K562 treated with DMSO at 1 percent for 4 hours (cell line): ENCODE measurements around the gene CACNA1F. TPM values are rescaled to one million over a fixed set of nuclear protein-coding genes. Genes with fewer than 3 reads are reported as not detected.

ENCODE experiments used
- total RNA-seq: library from RNA; unstranded; fragments of 300-600 nt; gene quantifications from 2 replicates; pipeline ENCODE4 v1.2.3, GENCODE V29; 2022; ENCODE audit not compliant: insufficient read depth

Gene CACNA1F
- 0.33 TPM in 1 of 2 replicates, not detected in the other for total RNA-seq

GRCh38 chrX:49233176-49233575 is at the start of gene CACNA1F:
TSS of gene CACNA1F (minus strand) at chrX:49233340. CDS start at chrX:49233309, 31 bp downstream.

GRCh38 chrX:49269767-49270248 is 36.7 kb upstream of the CACNA1F start, which contains the start of gene PPP1R3F:
TSS of gene PPP1R3F (plus strand) at chrX:49269793. CDS start at chrX:49269870, 77 bp downstream.

GRCh38 chrX:49264460-49264859 is 31.3 kb upstream of the CACNA1F start, which contains the start of gene FOXP3:
TSS of gene FOXP3 (minus strand) at chrX:49264710. CDS start at chrX:49258505, 6,205 bp downstream.

GRCh38 chrX:49199906-49200771 is 33.0 kb downstream of the CACNA1F start, which contains the start of gene SYP:
TSS of gene SYP (minus strand) at chrX:49200193. CDS start at chrX:49200186, 7 bp downstream.

GRCh38 chrX:49186125-49187027 is 46.8 kb downstream of the CACNA1F start, which contains the start of gene PRICKLE3:
TSS of gene PRICKLE3 (minus strand) at chrX:49186373. CDS start at chrX:49186297, 76 bp downstream.

GRCh38 chrX:49171752-49172279 is 61.3 kb downstream of the CACNA1F start, which contains the start of gene PLP2:
TSS of gene PLP2 (plus strand) at chrX:49171898. CDS start at chrX:49172001, 103 bp downstream.

GRCh38 chrX:49162620-49163019 is 70.5 kb downstream of the CACNA1F start, which contains the start of gene MAGIX:
TSS of gene MAGIX (plus strand) at chrX:49162758. CDS start at chrX:49162890, 132 bp downstream.

Other genes starting within 250 kb of the CACNA1F start
- gene GRIPAP1, start 231.1 kb downstream of the CACNA1F start, total RNA-seq: 26.9 and 27.0 TPM in 2 replicates
- 25.4 and 31.6 TPM in 2 replicates for gene TFE3, start 190.0 kb downstream of the CACNA1F start, total RNA-seq
- gene CCDC120, start 174.3 kb downstream of the CACNA1F start, total RNA-seq: 3.2 and 4.6 TPM in 2 replicates
- 2.9 and 7.4 TPM in 2 replicates for gene PRAF2, start 159.3 kb downstream of the CACNA1F start, total RNA-seq
- 130 and 139 TPM in 2 replicates for gene WDR45, start 153.5 kb downstream of the CACNA1F start, total RNA-seq
- gene GPKOW, start 109.6 kb downstream of the CACNA1F start, total RNA-seq: 30.7 and 38.3 TPM in 2 replicates
- 4.6 and 7.0 TPM in 2 replicates for gene MAGIX, start 70.6 kb downstream of the CACNA1F start, total RNA-seq
- gene PLP2, start 61.4 kb downstream of the CACNA1F start, total RNA-seq: 260 and 274 TPM in 2 replicates
- gene PRICKLE3, start 47.0 kb downstream of the CACNA1F start, total RNA-seq: 18.2 and 23.2 TPM in 2 replicates
- 0.83 and 2.3 TPM in 2 replicates for gene SYP, start 33.1 kb downstream of the CACNA1F start, total RNA-seq
- gene CCDC22, start 2.1 kb upstream of the CACNA1F start, total RNA-seq: 19.9 and 24.8 TPM in 2 replicates
- gene FOXP3, start 31.4 kb upstream of the CACNA1F start, total RNA-seq: not detected in 2 replicates
- gene PPP1R3F, start 36.5 kb upstream of the CACNA1F start, total RNA-seq: 3.4 and 4.3 TPM in 2 replicates
- not detected in 2 replicates for gene GAGE10, start 70.3 kb upstream of the CACNA1F start, total RNA-seq
- gene GAGE12J, start 88.7 kb upstream of the CACNA1F start, total RNA-seq: not detected in 2 replicates
- 4.6 and 7.1 TPM in 2 replicates for gene GAGE13, start 98.2 kb upstream of the CACNA1F start, total RNA-seq